Kasumi-1 (cell line): ENCODE measurements around the gene LCN6.
"Not testable (repeated sequence)": the region's sequence is repeated elsewhere in the genome, so short reads cannot be mapped to it uniquely, and the experiment has no call there.

Source experiments
- DNase-seq, 2 experiments: peaks; one replicate each; lab custom pipeline; 2025; lab: John Stamatoyannopoulos, UW

The LCN6 gene

DNA sequence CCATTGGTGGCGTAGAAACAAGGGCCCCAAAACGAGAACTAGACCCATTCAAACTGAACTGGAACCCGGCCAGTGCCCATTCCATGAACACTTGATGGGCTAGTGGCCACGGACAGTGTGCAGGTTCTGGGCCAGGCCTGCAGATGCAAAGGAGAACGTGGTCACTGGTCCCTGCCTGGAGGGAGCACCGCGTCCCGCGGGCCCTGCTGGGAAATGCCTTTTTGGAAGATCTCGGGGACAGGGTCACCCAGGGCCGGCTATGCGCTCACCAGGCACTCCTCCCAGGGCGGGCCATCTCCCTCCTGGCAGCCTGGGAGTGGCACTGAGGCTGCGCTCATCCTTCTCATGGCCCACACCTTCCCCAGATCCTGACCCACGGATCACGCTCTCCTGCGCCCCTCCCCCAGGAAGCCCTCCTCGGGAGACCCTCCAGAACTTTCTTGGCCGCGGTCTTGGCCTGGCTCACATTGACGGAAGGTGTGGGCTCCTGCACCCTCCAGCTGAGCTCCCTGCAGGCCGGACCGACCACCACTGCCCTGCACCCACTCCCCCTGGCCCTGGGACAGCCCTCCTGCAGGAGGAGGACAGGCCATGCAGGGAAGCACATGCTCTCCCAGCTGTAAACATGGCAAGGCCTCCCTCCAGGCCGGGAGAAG is 38.7 kb downstream of the LCN6 start:
- DNase-seq, result no peak

DNA sequence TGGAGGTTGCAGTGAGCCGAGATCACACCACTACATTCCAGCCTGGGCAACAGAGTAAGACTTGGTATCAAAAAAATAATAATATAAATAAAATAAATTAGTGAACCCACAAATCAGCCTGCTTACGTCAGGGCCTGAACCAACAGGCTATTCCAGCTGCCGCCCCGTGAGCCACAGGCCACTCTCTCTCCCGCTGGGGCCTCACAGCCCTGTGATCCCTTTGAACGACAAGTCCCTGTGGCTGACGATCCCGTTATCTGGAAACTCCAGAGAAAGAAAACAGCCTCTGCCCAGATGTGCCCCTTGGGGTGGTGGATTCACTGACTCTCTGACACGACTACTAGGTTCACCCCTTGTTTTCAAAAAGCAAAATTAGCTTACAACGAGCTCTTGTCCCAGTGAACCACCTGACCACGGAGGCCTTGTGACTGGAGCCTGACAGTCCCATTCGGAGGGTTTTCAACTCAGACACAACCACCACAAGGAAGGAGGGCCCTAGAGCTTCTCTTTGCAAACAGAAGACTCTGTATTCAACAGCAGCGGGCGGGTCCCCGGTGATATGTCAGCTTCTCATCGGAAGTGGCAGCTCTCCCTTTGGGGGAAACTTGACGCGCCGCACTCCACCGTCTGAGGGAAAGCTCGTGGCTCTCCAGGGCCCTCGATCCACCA is 40.3 kb downstream of the LCN6 start:
- DNase-seq, result no peak

DNA sequence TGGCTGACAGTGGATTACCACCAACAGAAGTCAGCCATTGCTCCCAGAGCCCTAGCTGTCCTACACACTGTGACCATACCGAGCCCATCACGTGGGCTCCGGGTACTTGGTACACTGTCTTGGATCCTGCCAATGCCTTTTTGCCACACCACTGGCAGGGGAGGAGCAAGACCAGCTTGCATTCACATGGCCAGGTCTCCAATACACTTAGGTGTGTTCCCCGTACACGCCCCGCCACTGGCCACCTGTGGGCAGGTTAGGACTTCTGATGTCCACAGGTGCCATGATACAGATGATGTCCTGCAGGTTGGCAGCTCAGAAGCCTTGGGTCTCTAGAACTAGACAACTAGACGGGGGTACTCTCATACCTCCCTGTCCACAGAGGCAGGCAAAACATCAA is 41.3 kb downstream of the LCN6 start:
- no peak for DNase-seq

DNA sequence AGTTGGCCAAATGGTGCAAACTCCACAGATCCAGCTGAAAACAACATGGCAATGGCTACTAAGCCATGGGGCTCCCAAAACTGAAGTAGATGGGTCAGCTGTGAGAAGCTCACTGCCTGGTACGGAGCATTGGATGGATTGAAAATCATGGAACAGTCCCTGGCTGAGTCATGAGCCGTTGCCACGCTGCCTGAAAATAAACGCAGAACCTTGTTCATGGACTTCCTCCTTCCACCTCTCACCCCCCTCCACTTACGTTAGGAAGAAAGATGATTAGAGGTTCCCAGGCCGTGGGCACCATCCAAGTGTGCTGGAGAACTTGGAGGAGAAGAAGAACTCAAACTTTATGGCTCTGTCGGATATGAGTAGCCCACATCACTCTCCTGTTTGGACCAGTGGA is 42.8 kb downstream of the LCN6 start:
- DNase-seq, result peak; percentile 40 to 56

DNA sequence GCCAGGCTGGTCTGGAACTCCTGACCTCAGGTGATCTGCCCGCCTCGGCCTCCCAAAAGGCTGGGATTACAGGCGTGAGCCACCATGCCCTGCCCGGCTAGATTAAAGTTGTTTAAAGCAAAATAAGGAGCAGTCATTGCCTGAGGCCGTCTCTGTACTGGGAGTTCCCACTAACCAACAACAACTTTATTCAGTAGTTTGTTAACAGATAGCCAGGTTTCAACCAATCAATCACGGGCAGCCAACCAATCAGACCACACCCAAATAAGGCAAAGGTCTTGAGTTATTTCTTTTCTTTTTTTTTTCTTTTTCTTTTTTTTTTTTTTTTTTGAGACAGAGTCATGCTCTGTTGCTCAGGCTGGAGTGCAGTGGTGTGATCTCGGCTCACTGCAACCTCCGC is 43.6 kb downstream of the LCN6 start:
- not testable (repeated sequence) for DNase-seq

DNA sequence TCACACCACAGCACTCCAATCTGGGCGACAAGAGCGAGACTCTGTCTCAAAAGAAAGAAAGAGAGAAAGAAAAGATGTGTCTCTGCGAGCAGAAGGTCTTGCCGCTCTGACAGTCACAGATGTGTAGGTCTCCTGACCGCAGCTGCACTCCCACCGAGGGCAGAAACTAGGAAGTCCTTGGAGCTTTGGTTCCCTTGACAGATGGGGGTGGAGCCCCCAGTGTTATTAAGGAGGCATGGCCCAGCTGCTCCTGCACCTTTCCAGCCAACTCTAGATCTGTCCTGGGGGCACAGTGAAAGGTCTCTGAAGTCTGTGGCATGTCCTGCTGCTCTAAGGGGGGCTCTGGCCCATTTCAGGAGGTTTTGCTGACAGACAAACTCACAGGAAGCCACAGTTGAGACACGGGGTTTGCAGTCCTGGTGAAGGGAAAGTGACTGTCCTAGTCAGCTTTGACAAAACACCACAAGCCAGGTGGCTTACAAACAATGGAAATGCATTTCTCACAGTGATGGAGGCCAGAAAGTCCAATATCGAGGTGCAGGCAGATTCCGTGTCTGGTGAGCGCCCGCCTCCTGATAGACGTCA is 45.0 kb downstream of the LCN6 start:
- peak; percentile 90 to 92 for DNase-seq

DNA sequence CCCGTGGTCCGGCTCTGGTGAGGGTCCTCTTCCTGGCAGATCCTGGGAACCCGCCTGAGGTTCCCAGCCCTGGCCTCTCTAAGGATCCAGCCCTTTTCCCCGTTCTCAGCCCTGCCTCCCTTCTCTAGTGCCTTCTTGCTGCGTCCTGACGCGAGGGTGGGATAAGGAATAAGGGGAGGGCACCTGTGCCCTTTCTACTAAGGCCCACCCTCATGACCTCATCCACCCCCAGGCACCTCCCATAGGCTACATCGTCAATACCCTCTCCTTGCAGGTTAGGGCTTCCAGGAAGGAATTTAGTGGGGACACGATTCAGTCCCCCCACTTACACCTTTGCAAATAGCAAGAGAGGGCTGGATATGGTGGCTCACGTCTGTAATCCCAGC is 46.7 kb downstream of the LCN6 start:
- no peak for DNase-seq

DNA sequence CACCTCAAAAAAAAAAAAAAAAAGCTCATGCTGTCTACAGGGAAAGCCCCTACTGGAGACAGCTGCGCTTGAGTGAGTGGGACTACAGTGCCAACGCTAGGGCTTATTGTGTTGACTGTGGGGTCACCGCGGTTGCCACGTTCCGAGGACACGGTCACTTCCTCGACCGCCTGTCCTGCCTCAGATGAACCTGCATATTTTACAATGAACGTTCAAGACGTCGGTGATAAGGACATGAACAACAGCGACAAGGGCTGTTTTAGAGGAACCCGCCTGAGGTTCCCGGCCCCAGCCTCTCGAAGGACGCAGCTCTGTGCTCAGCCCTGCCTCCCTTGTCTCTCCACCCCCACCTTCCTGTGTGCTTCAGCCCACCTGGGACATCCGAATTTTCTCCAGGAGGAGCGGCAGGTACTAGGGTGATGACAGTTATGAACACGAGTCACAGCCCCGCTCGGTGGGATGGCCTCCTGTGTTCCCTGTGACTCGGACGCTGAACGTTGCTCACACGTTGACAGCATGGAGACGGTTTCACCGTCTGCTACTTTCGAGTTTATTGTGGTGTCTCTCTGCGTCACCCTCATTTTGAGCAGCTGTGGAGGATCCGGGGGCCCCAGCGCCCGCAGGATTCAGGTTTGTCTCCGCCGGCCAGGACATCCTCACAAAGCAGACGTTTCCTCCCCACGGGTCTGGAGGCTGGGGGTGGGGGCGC is 47.2 kb downstream of the LCN6 start:
- peak in 1 of 2 experiments; percentile 45 for DNase-seq

DNA sequence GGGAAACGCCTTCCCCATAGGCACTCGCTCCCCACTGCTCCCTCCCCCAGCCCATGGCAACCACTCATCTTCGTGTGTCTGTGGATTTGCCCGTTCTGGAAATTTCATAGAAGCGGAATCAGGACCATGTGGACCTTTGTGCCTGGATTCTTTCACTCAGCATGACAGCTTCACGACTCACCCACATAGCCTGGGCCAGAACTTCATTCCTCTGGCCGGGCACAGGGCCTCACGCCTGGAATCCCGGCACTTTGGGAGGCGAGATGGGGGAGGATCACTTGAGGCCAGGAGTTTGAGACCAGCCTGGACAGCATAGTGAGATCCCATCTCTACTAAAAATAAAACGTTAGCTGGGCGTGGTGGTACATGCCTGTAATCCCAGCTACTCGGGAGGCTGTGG is 48.0 kb downstream of the LCN6 start:
- DNase-seq, result no peak

DNA sequence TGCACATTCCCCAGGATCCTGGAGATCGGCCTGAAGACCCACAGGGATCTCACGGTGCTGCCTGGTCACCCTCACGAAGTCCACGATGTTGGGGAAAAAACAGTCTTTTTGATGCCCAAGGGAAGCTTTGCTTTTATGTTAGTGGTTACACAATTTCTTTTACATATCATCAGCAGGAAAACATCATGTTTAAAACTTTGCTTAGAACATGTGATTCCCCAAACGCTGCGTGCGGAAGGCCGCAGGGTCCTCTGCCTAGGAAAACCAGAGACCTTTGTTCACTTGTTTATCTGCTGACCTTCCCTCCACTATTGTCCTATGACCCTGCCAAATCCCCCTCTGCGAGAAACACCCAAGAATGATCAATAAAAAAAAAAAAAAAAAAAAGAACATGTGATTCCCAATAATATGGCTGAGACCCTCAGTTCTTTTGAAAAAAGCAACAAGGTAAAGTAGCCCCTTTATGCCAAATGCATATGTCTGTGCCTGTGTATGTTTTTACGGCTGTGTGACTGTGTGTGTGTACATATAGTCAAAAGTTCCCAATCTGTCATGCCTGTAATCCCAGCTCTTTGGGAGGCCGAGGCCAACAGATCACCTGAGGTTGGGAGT is 49.6 kb downstream of the LCN6 start:
- DNase-seq, result no peak

DNA sequence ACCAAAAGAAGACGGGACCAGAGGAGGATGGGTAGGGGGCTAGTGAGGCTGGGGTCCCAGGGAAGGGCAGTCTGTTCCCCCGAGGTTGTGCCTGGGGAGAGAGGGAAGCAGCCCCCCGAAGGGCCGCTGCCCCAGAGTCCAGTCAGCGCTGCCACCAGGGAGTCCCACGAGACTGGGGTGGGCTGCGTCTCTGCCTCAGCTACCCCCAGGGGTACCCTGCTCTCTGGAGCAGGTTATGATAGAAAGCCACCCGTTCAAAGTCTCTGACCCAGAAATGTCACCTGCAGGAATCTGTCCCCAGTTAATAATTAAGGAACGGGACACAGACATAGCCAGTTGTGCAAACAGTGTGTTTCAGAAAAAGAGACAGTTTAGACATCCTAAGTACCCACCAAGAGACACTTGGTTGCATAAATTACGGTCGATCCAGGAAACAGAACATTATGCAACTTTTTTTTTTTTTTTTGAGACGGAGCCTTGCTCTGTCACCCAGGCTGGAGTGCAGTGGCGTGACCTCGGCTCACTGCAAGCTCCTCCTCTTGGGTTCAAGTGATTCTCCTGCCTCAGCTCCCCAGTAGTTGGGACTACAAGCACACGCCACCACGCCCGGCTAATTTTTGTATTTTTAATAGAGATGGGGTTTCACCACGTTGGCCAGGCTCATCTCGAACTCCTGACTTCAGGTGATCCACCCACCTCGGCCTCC is 50.4 kb downstream of the LCN6 start:
- DNase-seq, result peak; percentile 64 to 68

DNA sequence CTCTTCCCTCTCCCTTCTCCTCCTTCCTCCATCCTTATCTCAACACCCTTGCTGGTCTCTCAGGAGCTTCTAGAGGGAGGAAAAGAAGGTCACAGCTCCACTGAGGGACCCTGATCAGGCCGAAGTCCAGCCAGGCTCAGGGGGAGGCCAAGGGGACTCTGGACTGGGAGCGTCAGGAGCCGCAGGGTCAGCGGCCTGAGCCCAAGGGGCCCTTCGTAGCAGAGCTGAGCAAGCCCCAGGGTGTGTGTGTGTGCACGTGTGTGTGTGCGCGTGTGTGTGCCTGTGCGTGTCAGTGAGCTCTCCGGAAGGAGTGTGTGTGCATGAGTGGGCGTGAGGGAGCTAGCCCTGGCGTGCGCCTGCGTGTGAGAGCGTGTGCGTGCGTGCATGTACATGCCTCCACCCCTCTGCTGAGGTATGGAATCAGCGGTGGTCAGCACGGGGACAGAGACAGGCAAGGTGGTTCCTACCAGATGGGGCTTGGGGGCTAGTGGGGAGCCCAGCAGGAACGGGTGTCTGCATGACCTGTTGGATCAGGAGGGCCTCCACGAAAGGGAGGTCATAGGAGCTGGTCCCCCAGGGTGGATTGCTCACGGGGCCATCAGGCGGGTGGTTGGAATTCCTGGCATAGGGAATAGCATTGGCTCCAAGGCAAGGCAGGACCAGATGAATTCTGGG is 51.0 kb downstream of the LCN6 start:
- DNase-seq, result no peak

DNA sequence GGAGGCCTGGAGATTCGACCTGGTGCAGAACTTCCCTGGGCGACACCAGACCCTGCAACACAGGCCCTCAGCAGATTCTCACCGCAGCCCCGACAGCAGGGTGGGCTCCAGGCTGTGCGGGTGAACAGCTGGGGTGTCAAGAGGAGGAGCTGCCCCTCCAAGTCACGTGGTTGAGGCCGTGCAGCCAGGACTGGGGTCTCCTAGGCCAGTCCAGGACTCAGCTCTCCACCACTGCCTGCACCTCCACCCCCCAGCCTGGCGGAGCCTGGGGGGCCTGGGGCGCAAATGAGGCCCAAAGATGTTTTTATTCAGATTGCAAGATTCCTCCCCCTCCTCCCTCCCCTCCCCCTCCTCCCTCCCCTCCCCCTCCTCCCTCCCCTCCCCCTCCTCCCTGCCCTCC is 51.8 kb downstream of the LCN6 start:
- DNase-seq, result no peak

DNA sequence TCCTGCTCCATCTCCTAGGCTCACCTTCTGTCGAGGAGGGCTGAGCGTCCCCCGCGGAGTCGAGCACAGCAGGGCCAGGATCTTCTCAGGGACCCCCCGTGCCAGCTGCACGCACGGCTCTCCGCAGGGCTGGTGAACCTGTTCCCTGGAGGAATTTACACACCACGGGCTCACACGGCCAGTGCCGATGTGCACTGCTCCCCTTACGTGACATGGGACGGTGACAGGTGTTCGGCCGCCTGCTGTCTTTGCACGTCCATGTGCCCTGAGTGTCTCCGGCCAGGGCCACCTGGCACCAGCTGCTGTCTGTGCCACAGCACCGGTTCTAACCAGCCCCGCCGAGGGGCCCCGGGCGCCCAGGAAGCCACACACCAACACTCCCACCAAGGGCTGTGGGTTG is 52.4 kb downstream of the LCN6 start:
- no peak for DNase-seq

DNA sequence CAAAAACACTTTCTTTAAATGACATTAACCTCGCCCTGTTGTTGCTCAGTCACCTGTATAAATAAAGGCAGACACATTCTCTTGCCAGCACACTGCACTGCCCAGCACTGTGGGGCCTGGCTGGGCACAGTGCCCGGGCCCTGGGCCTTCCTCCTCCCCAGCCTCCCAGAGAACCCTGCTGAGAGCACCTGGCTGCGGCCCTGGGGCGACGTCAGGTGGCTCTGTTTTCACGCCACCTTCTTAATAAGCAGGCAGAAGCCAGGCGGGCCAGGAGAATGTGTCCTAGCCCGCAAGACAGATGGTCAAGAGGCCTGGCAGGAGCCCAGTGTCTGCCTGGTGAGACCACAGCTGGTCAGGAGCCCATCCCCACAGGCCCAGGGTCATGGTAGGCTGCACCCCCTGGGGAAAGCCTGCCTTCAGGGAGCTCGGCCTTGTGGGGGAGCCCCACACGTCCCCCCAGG is 52.9 kb downstream of the LCN6 start:
- no peak for DNase-seq

DNA sequence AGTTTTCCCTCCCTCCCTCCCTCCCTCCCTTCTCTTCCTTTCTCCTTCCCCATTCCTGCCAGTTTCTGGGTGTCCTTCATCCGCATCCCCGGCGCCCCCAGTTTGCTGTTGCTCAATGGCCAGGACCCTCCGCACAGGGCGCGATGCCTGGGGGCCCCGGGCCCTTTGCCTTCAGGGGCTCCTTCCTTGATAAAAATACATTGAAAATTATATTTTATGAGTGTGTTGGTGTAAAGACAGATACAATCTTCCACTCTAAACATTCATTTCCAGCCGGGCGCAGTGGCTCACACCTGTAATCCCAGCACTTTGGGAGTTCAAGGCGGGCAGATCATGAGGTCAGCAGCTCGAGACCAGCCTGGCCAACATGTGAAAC is 53.5 kb downstream of the LCN6 start:
- DNase-seq, result no peak

DNA sequence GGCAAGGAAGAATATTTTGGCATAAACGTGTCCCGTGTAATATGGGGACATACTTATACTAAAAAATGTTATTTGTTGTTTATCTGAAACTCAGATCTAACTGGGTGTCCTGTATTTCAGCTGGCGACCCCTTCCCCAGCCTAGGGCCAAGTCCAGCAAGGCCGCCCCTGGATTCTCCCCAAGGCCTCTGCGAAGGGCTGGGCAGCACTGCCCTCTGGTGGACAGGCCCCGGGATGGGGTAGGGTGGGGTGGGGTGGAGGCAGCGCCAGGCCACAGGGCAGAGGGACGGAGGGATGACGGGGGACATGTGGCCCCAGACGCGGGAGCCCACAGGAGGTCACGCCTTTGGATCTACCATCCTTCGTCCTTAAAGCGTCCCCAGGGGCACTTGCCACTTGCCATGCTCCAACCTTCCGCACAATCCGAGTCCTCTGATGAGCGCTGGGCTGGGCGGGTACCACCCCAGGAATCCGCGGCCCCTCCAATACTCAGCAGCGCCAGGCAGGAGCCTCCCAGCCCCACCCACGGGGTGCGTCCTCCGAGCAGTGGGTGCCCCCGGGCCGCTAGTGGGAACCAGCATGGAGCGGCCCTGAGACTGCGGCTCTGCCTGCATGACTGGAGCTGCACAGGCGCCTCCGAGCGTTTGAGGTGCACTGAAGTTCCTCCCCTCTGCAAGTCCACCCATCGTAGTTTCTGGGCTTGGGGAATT is 54.0 kb downstream of the LCN6 start:
- no peak for DNase-seq
